Activated CD4-positive, alpha-beta T cell treated with anti-CD3 and anti-CD28 coated beads for 4 hours (primary cell): ENCODE data around the gene ERCC2.
"Not testable (repeated sequence)": the region's sequence is repeated elsewhere in the genome, so short reads cannot be mapped to it uniquely, and the experiment has no call there.

ENCODE experiments used
- DNase-seq, 2 donors: peaks; one replicate each; pipeline ENCODE4 v3.0.0-alpha.2; 2020

Gene ERCC2

GRCh38 chr19:45370410-45371204 is at the start of gene ERCC2:
ERCC2 (minus strand) TSS chr19:45370573; CDS start chr19:45370540, 33 bp downstream.
- DNase-seq: peak; percentile 99 to 100

- no peak for DNase-seq
Observed at GRCh38 chr19:45419895-45420294, 49.5 kb upstream of the ERCC2 start.

GRCh38 chr19:45419396-45419795 is 49.0 kb upstream of the ERCC2 start:
- no peak for DNase-seq

- DNase-seq: no peak
Observed at GRCh38 chr19:45418802-45419201, 48.4 kb upstream of the ERCC2 start.

GRCh38 chr19:45417151-45417550 is 46.8 kb upstream of the ERCC2 start:
- DNase-seq: no peak

- DNase-seq: no peak
Observed at GRCh38 chr19:45414468-45414867, 44.1 kb upstream of the ERCC2 start.

- DNase-seq: no peak
Observed at GRCh38 chr19:45413497-45413896, 43.1 kb upstream of the ERCC2 start.

GRCh38 chr19:45410330-45410729 is 40.0 kb upstream of the ERCC2 start:
- DNase-seq: not testable (repeated sequence)

GRCh38 chr19:45409557-45409920 is 39.2 kb upstream of the ERCC2 start:
- no peak for DNase-seq

- no peak for DNase-seq
Observed at GRCh38 chr19:45408830-45409556, 38.6 kb upstream of the ERCC2 start.

GRCh38 chr19:45408121-45408520 is 37.7 kb upstream of the ERCC2 start:
- DNase-seq: no peak

GRCh38 chr19:45407585-45407984 is 37.2 kb upstream of the ERCC2 start:
- not testable (repeated sequence) for DNase-seq

GRCh38 chr19:45407091-45407375 is 36.7 kb upstream of the ERCC2 start:
- no peak for DNase-seq

- peak; percentile 79 to 82 for DNase-seq
Observed at GRCh38 chr19:45406226-45407090, 36.1 kb upstream of the ERCC2 start, which contains the start of gene POLR1G. POLR1G (plus strand) TSS chr19:45406644; CDS start chr19:45406697, 53 bp downstream.

GRCh38 chr19:45405435-45406225 is 35.3 kb upstream of the ERCC2 start:
- peak; percentile 80 to 86 for DNase-seq

- peak; percentile 39 to 49 for DNase-seq
Observed at GRCh38 chr19:45404557-45405434, 34.4 kb upstream of the ERCC2 start, which contains the start of gene PPP1R13L. PPP1R13L (minus strand) TSS chr19:45405069; CDS start chr19:45398318, 6,751 bp downstream.

- peak; percentile 52 to 59 for DNase-seq
Observed at GRCh38 chr19:45403781-45404556, 33.6 kb upstream of the ERCC2 start.

GRCh38 chr19:45403272-45403671 is 32.9 kb upstream of the ERCC2 start:
- DNase-seq: no peak

- no peak for DNase-seq
Observed at GRCh38 chr19:45402298-45403061, 32.1 kb upstream of the ERCC2 start.

GRCh38 chr19:45401815-45402214 is 31.4 kb upstream of the ERCC2 start:
- DNase-seq: no peak
